DLD1 (cell line): ENCODE measurements around the gene LDLRAD4.

Experiments
- in situ Hi-C: cut with HindIII; loops from 2 replicates; pipeline ENCODE4 v1.10.0; 2017; ENCODE audit warnings: low sequenced_read_pairs

Gene LDLRAD4

GRCh38 chr18:13496691-13497281, 278.2 kb downstream of the LDLRAD4 start:
- in situ Hi-C loops, result no loop called here

DNA sequence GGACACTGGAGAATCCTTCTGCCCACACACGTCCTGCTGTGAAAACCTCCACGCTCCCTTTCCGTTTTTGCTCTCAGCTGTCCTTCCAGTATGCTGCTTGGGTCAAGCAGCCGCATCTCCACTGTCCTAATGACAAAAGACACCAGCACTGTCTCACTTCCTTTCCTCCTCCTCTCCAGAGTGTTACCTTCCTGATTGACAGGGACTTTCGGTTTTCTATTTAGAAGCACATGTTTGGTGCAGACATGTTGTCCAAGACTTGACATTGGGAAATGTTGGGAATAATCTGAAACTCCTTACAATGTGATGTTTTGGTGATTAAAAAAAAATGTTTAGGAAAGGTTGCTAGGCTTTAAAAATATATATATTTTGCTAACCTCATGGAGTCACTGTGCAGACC, 281.2 kb downstream of the LDLRAD4 start:
- in situ Hi-C loops, result no loop called here

DNA sequence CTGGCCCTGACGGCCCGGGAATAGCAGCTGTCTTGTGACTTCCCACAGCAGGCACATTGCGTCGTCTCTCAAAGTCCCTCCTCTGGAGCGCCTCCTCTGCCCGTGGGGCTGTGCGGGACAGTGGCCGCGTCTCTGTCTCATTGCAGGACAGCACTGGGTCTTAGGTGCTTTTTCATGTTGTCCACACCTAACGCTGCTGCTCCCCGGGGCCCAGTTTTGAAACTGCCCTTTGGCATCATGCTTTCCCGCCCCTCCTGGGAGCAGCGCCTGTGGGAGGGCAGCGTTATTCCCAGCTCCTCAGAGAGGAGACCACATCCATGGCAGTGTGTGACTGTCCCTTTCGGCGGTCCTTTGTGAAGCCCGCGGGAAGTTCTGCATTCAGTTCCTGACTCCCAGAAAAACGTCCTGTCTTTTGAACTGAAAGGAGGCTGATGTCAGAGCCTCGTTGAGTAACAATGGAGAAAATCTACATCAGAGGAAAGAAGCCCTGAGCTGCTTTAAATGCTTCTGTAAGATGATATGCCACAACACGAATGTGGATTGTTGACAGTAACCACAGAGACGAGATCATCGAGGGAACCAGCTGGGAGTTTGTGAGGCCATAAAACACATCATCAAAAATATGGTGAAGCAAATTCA, 281.8 kb downstream of the LDLRAD4 start:
- in situ Hi-C loops, result no loop called here

GRCh38 chr18:13500869-13501542, 282.4 kb downstream of the LDLRAD4 start:
- in situ Hi-C loops, result no loop called here

DNA sequence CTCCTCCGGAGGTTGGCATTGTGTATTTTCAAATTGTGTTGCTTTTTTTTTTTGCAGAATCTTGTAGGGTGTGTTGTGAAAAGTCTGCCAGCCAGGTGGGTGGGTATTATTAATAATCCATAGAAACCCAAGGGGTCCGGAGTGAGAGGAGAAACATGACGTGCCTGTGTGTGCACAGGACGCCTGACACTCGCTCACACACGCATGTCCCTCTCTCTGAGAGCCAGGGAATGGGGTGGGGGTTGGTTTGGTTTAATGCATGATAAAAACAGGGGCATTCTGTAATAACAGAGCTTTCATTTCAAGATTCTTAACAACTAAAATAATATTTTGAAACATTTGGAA, 283.0 kb downstream of the LDLRAD4 start:
- in situ Hi-C loops, result no loop called here

GRCh38 chr18:13501891-13502290, 283.3 kb downstream of the LDLRAD4 start:
- in situ Hi-C loops, result no loop called here

DNA sequence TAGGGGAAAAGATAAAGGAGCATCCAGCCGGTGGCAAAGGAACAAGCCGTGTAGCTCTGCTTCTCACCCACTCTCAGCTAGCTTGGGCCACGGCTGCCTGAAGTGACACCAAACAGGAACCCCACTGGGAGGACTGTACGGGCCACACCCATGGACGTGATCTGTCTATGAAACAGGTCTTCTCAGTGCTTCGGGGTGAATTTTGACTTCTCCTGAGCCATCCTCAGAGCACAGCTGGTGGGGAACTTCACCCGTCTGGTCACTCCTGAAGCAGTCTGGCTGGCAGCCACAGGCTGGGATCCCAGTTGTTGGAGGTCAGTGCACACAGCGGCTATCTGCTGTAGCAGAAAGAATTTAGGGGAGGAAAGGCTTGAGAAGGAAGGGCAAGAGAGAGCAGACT, 284.0 kb downstream of the LDLRAD4 start:
- in situ Hi-C loops, result no loop called here

GRCh38 chr18:13503836-13504235, 285.3 kb downstream of the LDLRAD4 start:
- in situ Hi-C loops, result no loop called here

- in situ Hi-C loops, result no loop called here
Measured at GRCh38 chr18:13505780-13506345, 287.3 kb downstream of the LDLRAD4 start.

- in situ Hi-C loops, result no loop called here
Measured at GRCh38 chr18:13510594-13510993, 292.0 kb downstream of the LDLRAD4 start.

DNA sequence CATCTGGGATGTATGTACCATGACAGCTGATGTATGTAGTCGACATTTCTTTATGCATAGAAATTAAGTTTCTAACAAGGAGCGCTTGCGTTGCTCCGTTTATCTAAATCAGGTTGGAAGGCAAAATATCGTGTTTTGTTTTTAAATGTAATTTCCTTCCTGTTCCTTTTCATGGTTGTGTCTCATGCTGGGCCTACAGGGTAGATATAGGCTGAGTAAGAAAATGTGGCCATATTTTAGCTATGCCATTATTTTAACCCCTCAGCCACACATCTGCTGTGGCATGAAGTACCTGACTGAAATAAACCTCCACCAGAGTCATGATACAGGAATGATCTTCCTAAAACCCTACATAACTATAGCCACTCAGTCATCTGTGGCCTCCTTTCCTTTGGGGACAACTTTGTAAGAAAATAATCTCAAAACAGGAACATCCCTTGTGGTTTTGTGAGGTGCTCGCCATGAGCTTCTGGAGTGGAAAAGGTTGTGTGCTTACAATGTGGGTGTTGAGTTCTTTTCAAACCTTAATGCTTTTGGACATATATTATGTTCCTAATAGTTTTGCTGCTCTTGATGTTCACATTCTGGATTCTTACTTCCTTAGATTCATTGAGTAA, 293.5 kb downstream of the LDLRAD4 start:
- in situ Hi-C loops, result no loop called here

- in situ Hi-C loops, result no loop called here
Measured at GRCh38 chr18:13513021-13513420, 294.5 kb downstream of the LDLRAD4 start.

DNA sequence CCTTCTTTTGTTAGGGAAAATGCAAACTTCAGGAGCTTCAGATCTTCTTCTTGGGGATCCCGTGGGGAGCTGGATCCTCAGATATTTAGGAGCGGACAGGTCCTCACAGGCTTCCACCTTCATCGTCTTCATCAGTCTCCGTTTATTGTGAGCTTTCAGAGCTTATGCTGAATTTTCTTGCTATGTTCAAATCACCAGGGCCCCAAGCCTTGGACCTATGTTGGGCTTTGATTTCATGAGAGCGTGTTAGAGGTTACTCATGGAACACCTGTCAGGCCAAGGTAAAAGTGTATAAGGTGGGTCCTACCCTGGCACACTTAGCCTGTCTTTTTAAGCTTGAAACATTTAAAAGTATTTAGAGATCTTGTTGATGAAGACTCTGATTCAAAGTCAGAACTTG, 294.9 kb downstream of the LDLRAD4 start:
- in situ Hi-C loops, result no loop called here

DNA sequence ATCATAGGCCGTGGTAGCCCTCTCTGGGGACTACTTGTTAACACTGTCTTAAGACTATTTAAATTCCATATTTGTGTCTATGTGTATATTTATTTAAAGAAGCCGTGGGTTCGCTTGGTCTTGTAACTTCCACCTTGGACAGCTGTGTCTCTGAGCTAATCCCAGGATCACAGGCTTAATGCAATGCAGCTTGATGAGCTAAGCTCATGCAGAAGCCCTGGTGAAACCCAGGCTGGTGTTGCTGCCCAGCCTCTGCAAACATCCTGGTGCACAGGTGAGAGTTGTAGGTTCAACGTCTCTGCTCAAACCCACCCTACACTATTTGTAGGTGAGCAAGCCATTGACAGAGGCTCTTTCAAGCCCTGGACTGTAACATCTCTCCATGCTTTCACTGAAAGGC, 296.0 kb downstream of the LDLRAD4 start:
- in situ Hi-C loops, result no loop called here

- in situ Hi-C loops, result no loop called here
Measured at GRCh38 chr18:13516855-13517254, 298.3 kb downstream of the LDLRAD4 start.

- in situ Hi-C loops, result no loop called here
Measured at GRCh38 chr18:13517369-13517768, 298.8 kb downstream of the LDLRAD4 start.

- in situ Hi-C loops, result no loop called here
Measured at GRCh38 chr18:13518382-13518781, 299.8 kb downstream of the LDLRAD4 start.

GRCh38 chr18:13520306-13520705, 301.7 kb downstream of the LDLRAD4 start:
- in situ Hi-C loops, result no loop called here

- in situ Hi-C loops, result no loop called here
Measured at GRCh38 chr18:13520741-13521140, 302.2 kb downstream of the LDLRAD4 start.

- in situ Hi-C loops, result no loop called here
Measured at GRCh38 chr18:13521418-13521817, 302.9 kb downstream of the LDLRAD4 start.

GRCh38 chr18:13522256-13522655, 303.7 kb downstream of the LDLRAD4 start:
- in situ Hi-C loops, result no loop called here
